Stimulated activated CD8-positive, alpha-beta memory T cell treated with anti-CD3 and anti-CD28 coated beads, Interleukin-4, amount 100 ng/mL, for 1 hour (primary cell): ENCODE measurements around the gene KAZN.

ENCODE experiments used
- DNase-seq, 2 donors: peaks; one replicate each; pipeline ENCODE4 v3.0.0-alpha.2; 2020; ENCODE audit warnings: low read depth in 2 of 2, low spot score in 1 of 2

The KAZN gene

DNA sequence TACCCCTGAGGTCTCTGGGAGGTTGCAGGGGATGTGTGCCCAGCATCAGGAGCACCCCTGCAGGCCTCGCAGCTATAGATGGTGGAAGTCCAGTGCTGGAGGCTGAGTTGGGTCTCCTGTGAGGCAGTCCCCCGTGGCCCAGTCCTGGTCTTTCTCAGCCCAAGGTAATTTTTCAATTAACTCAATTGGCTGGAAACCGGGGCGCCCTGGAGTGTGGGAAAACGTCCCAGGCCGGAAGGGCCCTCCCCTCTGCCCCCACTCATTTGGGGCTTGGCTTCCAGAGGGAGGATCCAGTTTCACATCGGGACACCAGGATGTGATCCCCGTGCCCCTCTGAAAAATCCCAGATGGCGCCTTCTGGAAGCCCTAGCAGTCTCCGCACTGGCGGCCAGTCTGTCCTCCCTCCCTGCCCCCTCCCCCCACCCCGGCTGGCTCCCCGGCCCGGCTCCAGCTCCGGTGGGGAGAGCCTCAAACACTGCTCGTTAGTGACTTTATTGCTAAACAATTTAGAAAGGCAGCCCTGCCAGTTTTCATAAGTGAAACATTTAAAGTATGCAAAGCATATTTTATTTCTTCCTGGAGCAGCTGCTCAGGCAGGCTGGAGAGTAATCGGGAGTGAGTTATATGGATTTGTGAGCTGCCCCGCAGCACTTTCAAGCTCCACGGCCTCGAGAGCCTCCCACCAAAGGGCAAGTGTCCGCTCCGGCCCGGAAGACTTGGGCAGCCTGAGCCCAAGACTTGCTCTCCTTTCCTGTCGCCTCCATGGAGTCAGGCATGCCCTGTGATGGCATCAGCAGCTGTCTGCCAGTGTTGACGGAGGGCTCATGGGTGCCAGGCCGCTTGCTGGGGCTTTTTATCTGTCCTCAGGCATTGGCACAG is 346.9 kb downstream of the KAZN start:
- no peak for DNase-seq

DNA sequence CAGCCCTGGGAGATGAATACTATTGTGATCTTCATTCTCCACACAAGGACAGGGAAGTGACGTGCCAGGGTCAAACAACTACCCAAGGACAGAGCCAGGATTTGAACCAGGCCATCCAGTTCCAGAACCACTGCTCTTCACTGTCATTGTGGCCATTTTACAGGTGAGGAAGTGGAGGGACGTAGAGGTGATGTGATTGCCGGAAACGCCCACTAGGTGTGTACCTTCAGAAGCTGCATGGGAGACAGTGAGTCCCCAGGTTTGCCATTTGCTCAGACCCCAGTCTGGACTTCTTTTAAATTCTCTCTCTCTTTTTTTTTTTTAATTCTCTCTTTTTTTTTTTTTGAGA is 347.5 kb downstream of the KAZN start:
- no peak for DNase-seq

DNA sequence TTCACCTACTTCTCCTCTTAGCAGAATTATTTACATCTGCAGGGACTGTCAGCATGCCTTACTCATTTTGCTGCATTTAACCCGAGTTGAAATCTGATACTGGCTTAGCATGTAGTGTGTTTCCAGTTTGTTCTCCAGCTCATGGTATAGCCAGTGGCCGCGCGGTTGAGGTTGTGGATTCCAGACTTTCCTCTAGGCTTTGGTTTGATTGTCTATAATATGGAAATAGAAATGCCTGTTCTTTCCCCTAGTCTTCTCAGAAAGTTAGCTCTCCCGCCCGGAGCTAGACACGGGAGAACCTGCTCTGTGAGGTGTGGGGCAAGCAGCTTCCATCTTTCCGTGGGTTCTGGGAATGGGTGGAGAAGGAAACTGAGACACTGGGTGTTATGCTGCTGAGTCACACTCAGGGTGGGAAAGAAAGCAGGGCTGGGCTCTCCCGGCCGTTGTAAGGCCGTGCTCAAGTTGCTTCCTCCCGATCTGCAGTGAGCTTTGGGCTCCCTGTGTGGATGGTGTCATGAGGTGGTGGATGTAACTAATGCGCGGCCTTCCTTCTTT is 348.3 kb downstream of the KAZN start:
- no peak for DNase-seq

DNA sequence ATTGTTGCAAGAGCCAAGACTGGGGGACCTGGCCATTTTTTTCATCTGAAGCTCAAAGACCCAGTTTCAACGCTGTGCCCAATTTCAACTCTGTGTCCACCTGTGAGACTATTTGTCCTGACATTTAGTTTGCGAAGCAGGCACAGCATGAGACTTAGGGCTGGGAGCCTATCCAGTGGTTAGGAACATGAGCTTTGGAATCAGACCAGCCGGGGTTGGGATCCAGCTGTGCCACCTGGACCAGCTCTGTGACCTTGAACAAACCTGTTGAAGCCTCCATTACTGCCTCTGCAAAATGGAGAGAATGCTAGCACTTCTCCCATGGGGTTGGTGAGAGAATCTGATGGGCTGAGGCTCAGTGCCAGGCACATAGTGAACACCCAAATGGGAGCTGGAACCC is 348.9 kb downstream of the KAZN start:
- no peak for DNase-seq

DNA sequence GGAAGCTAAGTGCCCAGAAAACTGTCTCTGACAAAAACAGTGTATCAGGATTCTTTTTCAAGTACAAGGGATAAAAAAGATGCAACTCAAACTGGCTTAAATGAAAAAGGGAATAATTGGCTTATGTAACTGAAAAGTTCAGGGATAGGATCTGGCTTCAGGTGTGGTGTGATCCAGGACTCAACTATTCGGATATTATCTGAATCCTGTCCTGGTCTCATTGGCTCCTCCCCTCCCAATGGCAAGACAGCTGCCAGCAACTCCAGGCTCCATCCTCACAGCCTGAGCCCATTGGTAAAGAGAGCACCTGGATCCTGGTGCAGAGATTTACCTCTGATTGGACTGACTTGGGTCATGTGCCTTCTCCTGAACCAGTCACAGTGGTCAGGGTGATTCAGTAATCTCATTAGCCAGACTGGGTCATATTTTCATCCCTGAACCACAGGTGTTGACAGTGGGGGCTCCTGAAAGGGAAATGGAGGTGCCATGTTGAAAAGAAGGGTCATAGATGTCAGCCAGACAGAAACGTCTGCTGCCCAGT is 349.7 kb downstream of the KAZN start:
- DNase-seq: no peak

DNA sequence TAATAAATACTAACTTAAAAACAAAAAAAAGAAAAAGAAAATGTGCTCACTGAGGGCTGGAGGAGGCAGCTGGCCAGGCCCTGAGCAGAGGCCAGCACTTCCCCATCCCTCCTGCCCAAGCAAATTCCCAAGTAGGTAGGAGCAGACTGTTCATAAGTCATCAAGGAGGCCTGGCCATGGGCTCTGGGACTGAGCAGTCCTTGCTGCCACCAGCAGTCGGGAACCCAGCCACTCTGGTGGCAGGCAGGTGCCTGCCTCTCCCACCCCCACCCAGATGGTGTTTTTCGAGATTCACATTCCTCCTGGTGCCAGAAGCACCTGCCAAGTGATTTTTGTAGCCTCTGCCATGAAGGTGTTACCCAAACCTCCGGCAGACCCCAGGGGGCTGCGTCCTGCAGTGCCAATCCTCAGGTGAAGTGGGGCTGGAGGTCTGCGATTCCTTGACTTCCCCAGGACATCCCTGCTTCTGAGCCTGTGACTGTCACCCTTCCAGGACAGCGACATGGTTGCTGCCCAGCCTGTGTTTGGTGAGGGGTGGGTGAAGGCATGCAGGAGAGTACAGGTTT is 350.9 kb downstream of the KAZN start:
- DNase-seq: no peak

DNA sequence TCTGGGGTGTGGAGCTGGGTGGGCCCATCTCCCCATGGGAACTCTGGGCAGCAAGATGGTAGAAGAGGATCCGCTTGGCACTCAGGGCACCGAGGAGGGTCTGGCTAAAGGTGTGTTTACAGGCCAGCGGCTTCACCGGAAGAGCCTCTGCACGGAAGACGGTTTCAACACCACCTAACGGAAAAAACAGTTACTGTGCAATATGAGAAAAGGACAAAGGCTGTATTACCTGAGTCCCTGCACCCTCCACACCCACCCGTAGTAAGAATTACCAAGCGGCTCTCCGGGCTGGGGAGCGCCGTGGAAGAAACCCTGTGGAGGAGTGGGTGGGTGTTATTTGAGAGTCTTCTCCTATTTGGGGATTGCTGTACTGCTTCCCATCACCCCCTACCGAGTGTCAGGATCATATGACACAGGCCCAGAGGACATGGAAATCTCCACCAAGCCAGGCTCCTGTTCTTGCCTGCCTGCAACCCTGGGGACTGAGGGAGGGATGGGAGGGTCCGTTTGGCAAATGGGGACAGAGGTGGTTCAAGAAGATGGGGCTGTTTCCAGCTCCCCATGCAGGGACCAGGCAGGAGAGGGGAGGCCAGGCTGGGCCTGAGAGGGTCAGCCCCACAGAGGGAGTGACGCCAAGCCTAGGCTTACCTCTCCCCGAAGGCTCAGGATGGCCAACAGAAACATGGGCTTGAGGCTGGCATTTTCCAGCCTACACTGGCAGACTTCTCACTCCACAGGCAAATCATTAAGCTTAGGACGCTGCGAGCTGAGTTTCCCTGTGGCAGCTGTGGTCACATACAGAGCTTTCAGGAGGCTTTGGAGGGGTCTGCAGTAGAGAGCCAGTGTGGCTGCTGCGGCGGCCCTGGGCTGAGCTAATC is 351.6 kb downstream of the KAZN start:
- no peak for DNase-seq

DNA sequence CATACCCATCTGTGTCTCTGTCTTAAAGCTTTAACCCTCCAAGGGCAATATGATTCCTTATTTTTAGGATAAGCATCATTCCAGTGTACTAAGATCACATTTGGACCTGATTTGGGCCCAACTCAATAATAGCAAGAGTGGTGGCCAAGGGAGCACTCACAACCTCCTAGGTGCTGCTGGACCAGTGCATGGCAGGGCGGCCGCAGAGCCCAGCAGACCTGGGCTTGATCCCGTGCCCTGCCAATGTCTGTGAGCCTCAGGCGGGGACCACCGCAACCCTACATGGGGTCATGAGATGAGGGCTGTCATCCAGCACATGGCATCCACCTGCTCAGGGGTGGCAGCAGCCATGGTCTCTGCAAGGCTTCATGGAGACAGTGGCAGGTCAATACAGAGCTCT is 353.3 kb downstream of the KAZN start:
- DNase-seq: no peak

DNA sequence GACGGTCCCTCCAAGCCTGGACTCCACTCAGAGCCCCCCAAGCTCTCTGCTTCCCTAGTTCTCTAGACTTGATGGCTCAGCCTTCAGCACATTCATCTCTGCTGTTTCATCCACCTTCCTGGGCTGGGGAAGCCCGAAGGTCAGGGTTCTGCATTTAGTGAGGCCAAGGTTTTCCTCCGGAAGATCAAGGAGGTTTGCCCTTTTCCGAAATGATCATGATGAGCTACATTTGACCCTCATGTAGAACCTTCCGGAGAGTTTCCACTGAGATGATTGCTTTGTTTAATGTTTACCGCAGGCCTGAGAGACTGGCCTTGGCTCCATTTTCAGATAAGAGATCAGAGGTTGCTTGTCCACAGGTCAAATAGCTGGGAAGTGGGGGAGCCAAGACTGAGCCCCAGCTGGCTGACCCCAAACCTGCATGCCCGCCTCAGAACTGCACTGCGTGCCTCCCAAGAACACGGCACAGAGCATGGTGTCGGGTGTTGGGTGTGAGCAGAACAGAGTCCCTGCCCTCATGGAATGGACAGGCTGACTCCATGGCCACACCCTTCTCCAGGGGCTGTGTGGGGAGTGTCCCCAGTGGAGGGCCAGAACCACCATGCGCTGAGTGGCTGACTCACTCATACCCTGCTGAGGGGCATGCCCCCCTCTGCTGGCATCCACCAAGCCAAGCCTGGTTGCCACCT is 354.3 kb downstream of the KAZN start:
- no peak for DNase-seq

DNA sequence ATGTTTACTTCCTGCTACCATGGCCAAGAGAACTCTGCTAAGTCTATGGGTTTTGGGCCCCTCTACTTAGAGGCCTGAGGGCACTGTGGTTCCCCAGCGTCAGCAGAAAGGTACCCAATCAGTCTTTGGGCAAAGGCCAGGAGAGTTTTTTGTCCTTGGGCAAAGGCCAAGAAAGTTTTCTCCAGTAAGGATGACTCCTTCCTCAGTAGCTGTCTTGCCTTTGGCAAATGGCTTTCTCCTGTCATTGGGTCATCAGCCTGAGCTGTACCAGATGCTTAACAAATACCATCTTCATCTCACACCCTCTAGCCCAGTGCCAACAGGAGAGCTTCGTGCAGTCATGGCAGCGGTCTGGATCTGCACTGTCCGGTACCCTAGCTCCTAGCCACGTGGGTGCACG is 355.7 kb downstream of the KAZN start:
- no peak for DNase-seq

DNA sequence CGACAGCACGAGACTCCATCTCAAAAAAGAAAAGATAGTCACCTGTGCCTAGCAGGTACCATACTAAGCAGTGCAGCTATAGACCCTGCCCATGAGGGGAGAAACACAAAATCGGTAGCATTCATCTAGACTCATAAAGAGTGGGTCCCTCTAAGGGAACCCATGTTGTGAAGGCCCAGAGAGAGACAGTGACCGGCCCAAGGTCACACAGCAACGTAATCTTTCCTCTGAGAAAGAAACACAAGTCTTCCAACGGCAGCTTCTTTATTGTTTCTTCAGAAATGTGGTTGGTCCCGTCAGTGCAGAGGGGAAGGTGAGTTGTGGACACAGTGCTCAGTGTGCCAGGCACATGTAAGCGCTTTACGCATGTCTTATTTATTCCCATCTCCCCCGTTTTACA is 356.4 kb downstream of the KAZN start:
- DNase-seq: no peak

DNA sequence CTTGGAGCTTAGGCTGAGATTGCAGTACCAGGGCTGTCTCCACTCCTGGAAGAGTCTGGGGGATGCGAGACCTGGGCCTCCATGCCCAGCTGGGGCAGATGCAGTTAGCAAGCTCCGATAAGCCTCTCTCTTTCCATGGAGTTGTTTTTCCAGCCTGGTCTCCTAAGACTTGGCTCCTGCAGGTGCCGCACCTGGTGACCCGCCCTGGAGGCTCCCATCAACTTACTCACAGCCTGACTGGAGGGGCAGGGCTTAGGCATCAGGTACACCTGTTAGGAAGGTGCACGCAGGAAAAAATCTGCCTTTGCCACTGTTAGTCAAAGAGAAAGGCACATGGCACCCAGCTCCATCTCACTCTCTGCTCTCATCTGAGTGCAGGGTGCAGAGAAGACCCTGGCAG is 356.9 kb downstream of the KAZN start:
- DNase-seq: no peak

DNA sequence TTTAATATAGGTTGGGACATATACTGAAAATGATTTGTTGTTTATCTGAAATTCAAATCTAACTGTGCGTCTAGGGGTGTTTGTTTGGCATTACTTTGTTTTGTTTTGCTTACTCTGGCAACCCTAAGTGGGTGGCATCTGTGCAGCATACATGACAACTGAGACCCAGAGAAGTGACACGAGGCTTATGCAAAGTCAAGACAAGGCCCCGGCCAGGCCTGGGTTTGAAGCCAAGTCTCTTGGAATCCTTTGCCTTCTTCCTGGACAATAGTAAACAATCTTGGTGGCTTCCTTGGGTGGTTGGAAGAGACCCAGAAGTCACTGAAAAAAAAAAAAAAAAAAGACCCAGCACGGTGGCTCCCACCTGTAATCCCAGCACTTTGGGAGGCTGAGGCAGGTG is 357.5 kb downstream of the KAZN start:
- no peak for DNase-seq

DNA sequence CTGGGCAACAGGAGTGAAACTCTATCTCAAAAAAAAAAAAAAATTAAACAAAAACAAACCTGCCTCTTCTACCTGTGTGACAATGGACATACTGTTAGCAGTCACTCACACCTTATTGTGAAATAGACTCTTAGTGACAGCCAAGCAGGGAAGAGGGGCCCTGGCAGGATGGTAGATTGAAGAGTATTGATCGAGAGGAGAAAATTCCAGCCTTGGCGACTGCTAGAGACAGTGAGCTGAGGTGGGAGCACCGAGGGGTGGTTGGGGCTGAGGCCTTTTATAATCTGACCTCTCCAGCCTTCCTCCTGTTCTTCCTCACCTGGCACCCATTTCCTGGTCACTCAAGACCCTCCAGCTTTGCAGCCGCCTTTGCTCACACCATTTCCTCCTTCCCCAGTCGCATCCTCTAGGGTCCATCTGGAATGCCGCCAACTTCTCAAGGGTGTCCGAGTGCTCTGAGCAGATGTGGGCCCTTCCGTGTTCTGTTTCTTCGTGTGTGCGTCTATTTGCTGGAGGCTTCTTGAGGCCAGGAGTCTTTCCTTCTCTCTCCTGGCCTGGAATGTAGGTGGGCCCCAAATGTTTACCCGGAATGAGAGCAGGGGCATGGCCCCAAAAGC is 358.2 kb downstream of the KAZN start:
- DNase-seq: no peak

DNA sequence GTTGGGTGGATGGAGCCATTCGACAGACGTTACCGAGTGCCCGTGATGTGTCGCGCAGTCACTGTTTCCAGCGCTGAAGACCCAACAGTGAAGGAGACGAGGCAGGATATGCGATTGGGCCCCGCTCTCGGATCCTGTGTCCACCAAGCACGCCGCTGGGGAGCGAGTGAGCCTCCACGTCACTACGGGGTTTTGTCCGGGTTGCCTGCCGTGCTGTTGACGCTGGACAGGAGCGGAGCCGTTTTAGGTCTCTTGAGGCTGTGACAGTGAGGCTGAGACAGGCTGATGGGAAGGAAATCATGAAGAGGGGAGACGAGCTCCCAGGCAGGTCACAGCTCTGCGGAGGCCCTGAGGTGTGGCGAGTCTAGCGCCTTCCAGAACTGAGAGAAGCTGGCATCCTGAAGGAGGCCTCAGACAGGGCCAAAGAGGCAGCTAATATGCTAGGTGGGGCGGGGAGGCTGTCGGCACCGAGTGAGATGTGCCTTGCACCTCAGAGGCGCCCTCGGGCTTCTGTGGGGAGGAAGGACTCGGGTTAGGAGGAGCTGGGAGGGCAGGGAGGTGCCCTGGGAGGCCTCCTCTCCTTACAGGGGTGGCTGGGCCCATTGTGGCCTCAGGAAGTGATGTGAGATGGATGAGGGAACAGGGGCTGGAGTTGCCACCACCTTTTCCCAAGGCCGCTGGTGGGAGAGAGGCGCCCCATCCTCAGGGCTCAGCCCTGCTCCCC is 359.1 kb downstream of the KAZN start:
- DNase-seq: no peak

DNA sequence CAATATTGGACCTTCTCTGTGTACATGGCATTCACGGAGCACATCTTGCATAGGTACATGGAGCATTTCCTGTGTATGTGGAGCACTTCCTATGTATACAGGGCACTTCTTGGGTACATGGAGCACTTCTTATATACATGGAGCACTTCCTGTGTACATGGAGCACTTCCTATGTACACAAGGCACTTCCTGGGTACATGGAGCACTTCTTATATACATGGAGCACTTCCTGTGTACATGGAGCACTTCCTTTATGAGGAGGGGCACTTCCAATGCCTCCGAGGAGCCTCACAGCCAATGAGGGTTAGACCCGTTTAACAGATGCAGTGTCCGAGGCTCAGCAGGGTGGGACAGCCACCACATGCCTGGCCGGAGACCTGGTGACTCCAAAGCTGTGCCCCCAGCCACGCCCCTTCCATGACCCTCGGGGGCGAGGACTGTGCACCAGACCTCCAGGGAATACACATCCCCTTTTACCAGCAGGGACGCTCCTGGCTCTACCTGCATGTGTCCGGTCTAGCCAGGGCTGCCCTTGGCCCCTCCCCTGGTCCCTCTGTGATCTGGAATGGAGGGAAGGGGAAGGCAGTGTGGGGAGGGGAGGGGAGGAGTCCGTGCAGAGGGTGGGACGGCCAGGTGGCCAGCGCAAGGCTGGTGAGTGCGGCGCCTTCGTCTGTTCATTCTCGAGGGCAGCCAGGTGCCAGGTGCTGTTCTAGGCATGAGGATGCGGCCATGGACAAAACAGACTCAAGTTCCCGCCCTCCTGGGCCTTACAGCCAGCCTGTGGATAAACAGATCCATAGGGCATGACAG is 360.0 kb downstream of the KAZN start:
- DNase-seq: no peak

DNA sequence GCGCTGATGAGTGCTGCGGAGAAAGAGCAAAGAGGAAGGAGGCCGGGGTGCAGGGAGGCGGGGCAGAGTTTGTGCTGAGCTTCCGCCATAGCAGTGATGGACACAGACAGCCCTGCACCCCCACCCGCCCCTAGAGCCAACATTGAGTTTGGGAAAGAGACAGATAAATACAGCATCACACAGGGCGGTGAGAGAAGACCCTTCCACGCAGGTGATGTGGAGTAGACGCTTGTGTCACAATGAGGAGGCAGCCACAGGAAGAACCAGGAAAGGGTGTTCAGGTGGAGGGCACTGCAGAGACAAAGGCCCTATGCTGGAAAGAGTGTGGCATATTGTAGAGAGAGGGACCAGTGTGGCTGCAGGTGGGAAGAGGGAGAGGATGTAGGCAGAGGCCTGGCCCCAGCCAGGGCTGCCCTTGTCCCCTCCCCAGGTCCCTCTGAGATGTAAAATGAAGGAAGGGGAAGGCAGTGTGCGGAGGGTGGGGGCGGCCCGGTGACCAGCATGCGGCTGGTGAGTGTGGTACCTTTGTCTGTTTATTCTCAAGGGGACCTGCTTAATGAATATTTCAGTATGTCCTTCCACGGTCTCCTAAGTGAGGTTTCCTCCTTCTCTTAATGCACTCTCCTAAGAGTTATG is 360.7 kb downstream of the KAZN start:
- DNase-seq: no peak

DNA sequence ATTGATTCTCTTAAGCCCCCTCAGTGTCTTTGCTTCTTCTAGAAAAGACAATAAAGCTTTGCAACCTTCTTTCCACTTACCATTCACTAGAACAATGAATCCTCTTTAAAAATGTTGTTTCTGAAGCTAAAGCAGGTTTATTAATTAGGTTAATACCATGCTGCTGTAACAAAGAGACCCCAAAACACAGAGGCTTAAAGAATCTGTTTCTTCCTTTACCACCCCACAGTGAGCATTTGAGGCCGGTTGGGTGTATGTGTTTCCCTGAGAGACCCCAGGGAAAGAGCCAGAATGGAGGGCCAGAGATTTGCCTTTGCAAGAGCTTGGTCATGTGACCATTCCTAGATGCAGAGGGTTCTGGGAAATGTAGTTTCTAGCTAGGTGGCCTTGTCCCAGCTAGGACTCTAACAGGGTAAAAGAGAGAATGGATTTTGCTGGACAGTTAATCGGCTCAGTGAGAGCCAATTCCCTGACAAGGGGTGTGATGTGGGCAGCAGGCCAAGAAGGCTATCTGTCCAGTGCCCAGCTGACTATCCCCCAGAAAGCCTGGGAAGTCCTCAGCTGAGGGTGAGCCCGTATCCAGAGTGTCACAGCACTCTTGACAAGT is 363.3 kb downstream of the KAZN start:
- no peak for DNase-seq
